ENCODE data around the gene SLC39A7. TPM values are rescaled to one million over a fixed set of nuclear protein-coding genes. Genes with fewer than 3 reads are reported as not detected.

SLC39A7 gene
- total and polyA plus RNA-seq, 2 of the 13 experiments (the other 11 are each of a cell fraction or from before 2014, with no cell fraction given) = 142 to 229 TPM

GRCh38 chr6:33248932-33249731, 48.5 kb downstream of the SLC39A7 start (continued):
- TF ChIP-seq ADNP (CRISPR knock-in tag; IDR thresholded peaks at IDR 0.05) (no peak), CERS6 (CRISPR knock-in tag; IDR thresholded peaks at IDR 0.05) (no peak), ZMAT5 (CRISPR knock-in tag; IDR thresholded peaks at IDR 0.05; ENCODE audit: borderline replicate concordance, low read depth) (no peak), REXO4 (CRISPR knock-in tag; IDR thresholded peaks at IDR 0.05; ENCODE audit: borderline replicate concordance) (no peak), ZNF251 (CRISPR knock-in tag; IDR thresholded peaks at IDR 0.05) (no peak), ZNF629 (CRISPR knock-in tag; conservative IDR thresholded peaks at IDR 0.05) (no peak), FUBP1 (CRISPR knock-in tag; IDR thresholded peaks at IDR 0.05; ENCODE audit: borderline replicate concordance) (no peak), THAP9 (CRISPR knock-in tag; IDR thresholded peaks at IDR 0.05; ENCODE audit: borderline replicate concordance) (0 out of 2 replicates have a peak, but pooled peaks have one; percentile 52), ZBTB4 (CRISPR knock-in tag; IDR thresholded peaks at IDR 0.05; ENCODE audit: borderline replicate concordance) (no peak), NCOA1 (CRISPR knock-in tag; IDR thresholded peaks at IDR 0.05) (peak; percentile 28; the same call in 1 of the 2 replicates), FOXP4 (CRISPR knock-in tag; IDR thresholded peaks at IDR 0.05) (no peak), ZBTB2 (CRISPR knock-in tag; IDR thresholded peaks at IDR 0.05; ENCODE audit: low read depth) (no peak), PCBP2 (optimal IDR thresholded peaks at IDR 0.05; ENCODE audit: low read depth, low read length, poor library complexity, severe bottlenecking) (no peak)
